Measurements from ENCODE around the gene ZBTB38.

GRCh38 chr3:141392416-141392815 is 24.1 kb downstream of the ZBTB38 start:
- TF ChIP-seq TAF1 (CRISPR knock-in tag; IDR thresholded peaks at IDR 0.05) (no peak), KAT8 (CRISPR knock-in tag; IDR thresholded peaks at IDR 0.05) (no peak), ZNF12 (CRISPR knock-in tag; IDR thresholded peaks at IDR 0.05) (no peak), RBM22 (optimal IDR thresholded peaks at IDR 0.05; ENCODE audit: low read length) (no peak), ZZZ3 (CRISPR knock-in tag; IDR thresholded peaks at IDR 0.05; ENCODE audit: borderline replicate concordance) (no peak), CBFB (CRISPR knock-in tag; IDR thresholded peaks at IDR 0.05) (no peak), KDM3A (CRISPR knock-in tag; IDR thresholded peaks at IDR 0.05; ENCODE audit: low read depth) (no peak), POLR2A (IDR thresholded peaks at IDR 0.05; ENCODE audit: insufficient read depth in 1 of 2, low read depth in 2 of 2, low read length in 2 of 2) (no peak), PHB2 (IDR thresholded peaks at IDR 0.05; ENCODE audit: partially characterized antibody) (no peak), TOPORS (CRISPR knock-in tag; IDR thresholded peaks at IDR 0.05) (no peak), SRF (IDR thresholded peaks at IDR 0.05; ENCODE audit: low read depth, low read length) (no peak)
- TF ChIP-seq, protein P1, sequence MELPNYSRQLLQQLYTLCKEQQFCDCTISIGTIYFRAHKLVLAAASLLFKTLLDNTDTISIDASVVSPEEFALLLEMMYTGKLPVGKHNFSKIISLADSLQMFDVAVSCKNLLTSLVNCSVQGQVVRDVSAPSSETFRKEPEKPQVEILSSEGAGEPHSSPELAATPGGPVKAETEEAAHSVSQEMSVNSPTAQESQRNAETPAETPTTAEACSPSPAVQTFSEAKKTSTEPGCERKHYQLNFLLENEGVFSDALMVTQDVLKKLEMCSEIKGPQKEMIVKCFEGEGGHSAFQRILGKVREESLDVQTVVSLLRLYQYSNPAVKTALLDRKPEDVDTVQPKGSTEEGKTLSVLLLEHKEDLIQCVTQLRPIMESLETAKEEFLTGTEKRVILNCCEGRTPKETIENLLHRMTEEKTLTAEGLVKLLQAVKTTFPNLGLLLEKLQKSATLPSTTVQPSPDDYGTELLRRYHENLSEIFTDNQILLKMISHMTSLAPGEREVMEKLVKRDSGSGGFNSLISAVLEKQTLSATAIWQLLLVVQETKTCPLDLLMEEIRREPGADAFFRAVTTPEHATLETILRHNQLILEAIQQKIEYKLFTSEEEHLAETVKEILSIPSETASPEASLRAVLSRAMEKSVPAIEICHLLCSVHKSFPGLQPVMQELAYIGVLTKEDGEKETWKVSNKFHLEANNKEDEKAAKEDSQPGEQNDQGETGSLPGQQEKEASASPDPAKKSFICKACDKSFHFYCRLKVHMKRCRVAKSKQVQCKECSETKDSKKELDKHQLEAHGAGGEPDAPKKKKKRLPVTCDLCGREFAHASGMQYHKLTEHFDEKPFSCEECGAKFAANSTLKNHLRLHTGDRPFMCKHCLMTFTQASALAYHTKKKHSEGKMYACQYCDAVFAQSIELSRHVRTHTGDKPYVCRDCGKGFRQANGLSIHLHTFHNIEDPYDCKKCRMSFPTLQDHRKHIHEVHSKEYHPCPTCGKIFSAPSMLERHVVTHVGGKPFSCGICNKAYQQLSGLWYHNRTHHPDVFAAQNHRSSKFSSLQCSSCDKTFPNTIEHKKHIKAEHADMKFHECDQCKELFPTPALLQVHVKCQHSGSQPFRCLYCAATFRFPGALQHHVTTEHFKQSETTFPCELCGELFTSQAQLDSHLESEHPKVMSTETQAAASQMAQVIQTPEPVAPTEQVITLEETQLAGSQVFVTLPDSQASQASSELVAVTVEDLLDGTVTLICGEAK (IDR thresholded peaks at IDR 0.05) = no peak
- TF ChIP-seq, protein P1 (CRISPR knock-in tag; IDR thresholded peaks at IDR 0.05) = no peak

Measured in HepG2 (cell line).